H9 (cell line): ENCODE measurements around the gene INSIG1. TPM values are rescaled to one million over a fixed set of nuclear protein-coding genes. Genes with fewer than 3 reads are reported as not detected.

Experiments used
- DNase-seq: peaks from one replicate; pipeline ENCODE4 v3.0.0-alpha.2; 2017
- H2AFZ ChIP-seq: one replicate; pipeline ENCODE4 v1.6.1; 2013; ENCODE audit warnings: mild to moderate bottlenecking, low read length, control low read depth, moderate library complexity
- H2AK5ac ChIP-seq: 2 replicates; pipeline ENCODE4 v1.6.1; 2013; ENCODE audit warnings: low read length, control low read depth, mixed read lengths; ENCODE audit not compliant: insufficient read length
- H2BK120ac ChIP-seq: one replicate; pipeline ENCODE4 v1.6.1; 2013; ENCODE audit warnings: low read depth, mild to moderate bottlenecking, low read length, control low read depth, inconsistent platforms; ENCODE audit not compliant: poor library complexity, severe bottlenecking
- H2BK12ac ChIP-seq: 2 replicates; pipeline ENCODE4 v1.6.1; 2013; ENCODE audit warnings: low read length, control low read depth, mixed read lengths, low read depth; ENCODE audit not compliant: insufficient read length
- H2BK15ac ChIP-seq: 2 replicates; pipeline ENCODE4 v1.6.1; 2013; ENCODE audit warnings: low read depth, low read length, control low read depth
- H2BK20ac ChIP-seq: one replicate; pipeline ENCODE4 v1.6.1; 2013; ENCODE audit warnings: low read depth, mild to moderate bottlenecking, low read length, control low read depth, inconsistent platforms; ENCODE audit not compliant: poor library complexity, severe bottlenecking
- H2BK5ac ChIP-seq: 2 replicates; pipeline ENCODE4 v1.6.1; 2013; ENCODE audit warnings: low read length, control low read depth, mixed read lengths; ENCODE audit not compliant: insufficient read length
- H3K14ac ChIP-seq: 2 replicates; pipeline ENCODE4 v1.6.1; 2013; ENCODE audit warnings: low read length, control low read depth; ENCODE audit not compliant: insufficient read depth
- H3K18ac ChIP-seq: 2 replicates; pipeline ENCODE4 v1.6.1; 2013; ENCODE audit warnings: low read depth, mild to moderate bottlenecking, mixed read lengths, low read length, control low read depth; ENCODE audit not compliant: insufficient read length
- H3K23ac ChIP-seq: 2 replicates; pipeline ENCODE4 v1.6.1; 2013; ENCODE audit warnings: low read length, control low read depth, mixed read lengths, low read depth; ENCODE audit not compliant: insufficient read length
- H3K23me2 ChIP-seq: 2 replicates; pipeline ENCODE4 v1.6.1; 2013; ENCODE audit warnings: low read depth, mild to moderate bottlenecking, mixed read lengths, low read length, control low read depth; ENCODE audit not compliant: insufficient read length, poor library complexity, severe bottlenecking
- H3K27ac ChIP-seq: 2 replicates; pipeline ENCODE4 v1.5.1; 2013; ENCODE audit warnings: low read length, control low read depth, mixed read lengths, low read depth; ENCODE audit not compliant: insufficient read length
- H3K27me3 ChIP-seq: 2 replicates; pipeline ENCODE4 v1.6.1; 2013; ENCODE audit warnings: low read length, control low read depth, inconsistent platforms; ENCODE audit not compliant: insufficient read depth
- H3K4ac ChIP-seq: 2 replicates; pipeline ENCODE4 v1.6.1; 2013; ENCODE audit warnings: low read depth, mild to moderate bottlenecking, control low read depth, inconsistent platforms, low read length, moderate library complexity
- H3K4me1 ChIP-seq: 2 replicates; pipeline ENCODE4 v1.6.1; 2013; ENCODE audit warnings: low read length, control low read depth, inconsistent platforms; ENCODE audit not compliant: insufficient read depth
- H3K4me2 ChIP-seq: 2 replicates; pipeline ENCODE4 v1.6.1; 2013; ENCODE audit warnings: low read length, control low read depth, mixed read lengths; ENCODE audit not compliant: insufficient read length, insufficient read depth
- H3K56ac ChIP-seq: 2 replicates; pipeline ENCODE4 v1.6.1; 2013; ENCODE audit warnings: low read depth, mild to moderate bottlenecking, mixed read lengths, low read length, control low read depth; ENCODE audit not compliant: insufficient read length
- H3K79me1 ChIP-seq: 2 replicates; pipeline ENCODE4 v1.6.1; 2013; ENCODE audit warnings: low read depth, mild to moderate bottlenecking, moderate library complexity, low read length, control low read depth, inconsistent platforms; ENCODE audit not compliant: insufficient read depth, poor library complexity, severe bottlenecking
- H3K79me2 ChIP-seq: 2 replicates; pipeline ENCODE4 v1.6.1; 2013; ENCODE audit warnings: low read length, control low read depth, inconsistent platforms; ENCODE audit not compliant: insufficient read depth
- H3K9ac ChIP-seq: 2 replicates; pipeline ENCODE4 v1.6.1; 2013; ENCODE audit warnings: low read length, control low read depth, mixed read lengths; ENCODE audit not compliant: insufficient read length; ENCODE audit errors: extremely low read depth
- H3K9me3 ChIP-seq: one replicate; pipeline ENCODE4 v1.6.1; 2013; ENCODE audit warnings: low read depth, low read length, inconsistent platforms; ENCODE audit not compliant: control insufficient read depth
- H3T11ph ChIP-seq: one replicate; pipeline ENCODE4 v1.6.1; 2013; ENCODE audit warnings: mild to moderate bottlenecking, low read length, control low read depth, inconsistent platforms
- H4K20me1 ChIP-seq: one replicate; pipeline ENCODE4 v1.6.1; 2013; ENCODE audit not compliant: control insufficient read depth, insufficient read length, insufficient read depth
- H4K5ac ChIP-seq: 2 replicates; pipeline ENCODE4 v1.6.1; 2013; ENCODE audit warnings: low read depth, mild to moderate bottlenecking, mixed read lengths, low read length, control low read depth; ENCODE audit not compliant: insufficient read length
- H4K8ac ChIP-seq: replicated peaks from 2 replicates; pipeline ENCODE4 v1.6.1; 2013; ENCODE audit warnings: low read length, control low read depth, mixed read lengths, low read depth; ENCODE audit not compliant: insufficient read length
- H4K91ac ChIP-seq: 2 replicates; pipeline ENCODE4 v1.6.1; 2013; ENCODE audit warnings: low read depth, mild to moderate bottlenecking, moderate library complexity, mixed read lengths, low read length, control low read depth; ENCODE audit not compliant: insufficient read length
- H3K27ac Mint-ChIP-seq, 3 experiments: 2 replicates in 2 of 3; 3 replicates in 1 of 3; pipeline ENCODE4 v1.8.0; 2020 to 2021; ENCODE audit warnings: mixed read lengths in 3 of 3, mild to moderate bottlenecking in 1 of 3, moderate library complexity in 1 of 3
- H3K27me3 Mint-ChIP-seq: 2 replicates; pipeline ENCODE4 v1.8.0; 2021; ENCODE audit warnings: low read depth, mild to moderate bottlenecking, moderate library complexity, mixed read lengths
- H3K36me3 Mint-ChIP-seq, 3 experiments: 2 replicates in 2 of 3; 3 replicates in 1 of 3; pipeline ENCODE4 v1.8.0; 2020 to 2021; ENCODE audit warnings: low read depth in 3 of 3, mixed read lengths in 3 of 3; ENCODE audit not compliant: insufficient read depth in 1 of 3
- H3K4me1 Mint-ChIP-seq, 2 experiments: 2 replicates each; pipeline ENCODE4 v1.8.0; 2020; ENCODE audit warnings: mixed read lengths in 2 of 2
- H3K4me3 Mint-ChIP-seq, 2 experiments: 2 replicates in 1 of 2; 3 replicates in 1 of 2; pipeline ENCODE4 v1.8.0; 2020 to 2021; ENCODE audit warnings: mild to moderate bottlenecking in 2 of 2, mixed read lengths in 2 of 2, moderate library complexity in 1 of 2
- H3K9me3 Mint-ChIP-seq, 2 experiments: 2 replicates in 1 of 2; 3 replicates in 1 of 2; pipeline ENCODE4 v1.8.0; 2020; ENCODE audit warnings: mild to moderate bottlenecking in 2 of 2, mixed read lengths in 2 of 2, moderate library complexity in 1 of 2
- WGBS: extraction: QIAGEN DNeasy Blood & Tissue Kit; methylation state at CpG from one replicate; pipeline ENCODE4 v1.1.7; 2013; ENCODE audit warnings: missing lambda C conversion rate, low lambda C conversion rate, mixed read lengths; ENCODE audit not compliant: insufficient read length; ENCODE audit errors: extremely low coverage; 5-methylcytosine and 5-hydroxymethylcytosine counted together
- total RNA-seq: library from RNA; stranded (reverse); gene quantifications from 2 replicates; pipeline ENCODE4 v1.2.1, GENCODE V29; 2021
- TF ChIP-seq, protein P1 (sequence below): fragments of 200-600 bp; sonication (generic); conservative IDR thresholded peaks from 3 replicates; pipeline ENCODE4 v1.8.0; 2021; ENCODE audit warnings: antibody characterized with exemption, mild to moderate bottlenecking

The INSIG1 gene
- total RNA-seq, 1 experiment from 2014 or later: 23.3 TPM

DNA sequence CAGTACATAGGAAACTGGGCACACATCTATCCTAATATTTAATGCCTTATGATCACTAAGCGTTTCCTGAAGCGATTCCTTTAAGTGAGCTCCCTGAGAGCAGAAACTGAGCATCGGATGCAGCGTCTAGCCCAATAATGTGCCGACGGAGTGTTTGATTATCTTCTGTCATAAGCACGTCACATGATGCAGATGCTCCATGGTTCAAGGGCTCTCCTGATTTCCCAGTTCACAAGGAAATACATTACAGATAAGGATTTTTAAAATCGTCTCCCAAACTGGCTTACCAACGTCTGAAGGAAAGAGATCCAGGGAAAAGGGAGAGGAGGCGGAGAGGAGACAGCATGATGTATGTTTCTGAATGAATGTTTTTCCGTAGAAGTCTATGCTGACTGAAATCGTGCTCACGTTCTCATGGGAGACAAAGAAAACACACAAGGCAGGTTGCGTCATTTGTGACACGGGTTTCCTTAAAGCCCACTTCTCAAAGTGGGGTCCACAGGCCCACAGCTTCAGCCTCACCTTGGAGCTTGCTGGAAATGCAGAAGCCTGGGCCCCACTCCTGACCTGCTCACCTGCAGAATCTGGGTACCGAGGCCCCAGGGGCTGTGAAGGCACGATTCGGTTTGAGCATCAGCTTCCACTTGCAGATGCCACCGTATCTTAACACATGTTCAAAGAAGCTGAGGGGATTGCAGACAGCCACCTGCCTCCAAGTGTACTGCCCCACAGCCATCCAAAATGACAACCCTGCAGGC, 21.5 kb upstream of the INSIG1 start:
- Histone ChIP-seq H3K27ac (no peak overlapping the region), H3K9me3 (no peaks in the 10 kb centered on the region), H3K23me2 (no peaks in the 10 kb centered on the region), H3K23ac (no peak overlapping the region), H2BK5ac (no peak overlapping the region), H3K4me1 (no peaks in the 10 kb centered on the region), H3K79me2 (no peaks in the 10 kb centered on the region), H2BK20ac (no peak overlapping the region), H3K9ac (no peak overlapping the region), H3K4ac (no peak overlapping the region), H3T11ph (no peak overlapping the region), H2AK5ac (no peak overlapping the region), H3K27me3 (no peaks in the 10 kb centered on the region), H3K18ac (no peak overlapping the region), H4K20me1 (no peaks in the 10 kb centered on the region), H4K8ac (no peak overlapping the region), H2BK120ac (no peak overlapping the region), H3K14ac (no peak overlapping the region), H4K91ac (no peak overlapping the region), H2BK12ac (no peak overlapping the region), H2AFZ (no peak overlapping the region), H4K5ac (no peak overlapping the region), H2BK15ac (no peak overlapping the region), H3K79me1 (no peaks in the 10 kb centered on the region), H3K56ac (no peak overlapping the region), H3K4me2 (no peak overlapping the region)
- Mint-ChIP-seq H3K27me3 (no peaks in the 10 kb centered on the region; the same call in none of the 2 replicates), H3K4me3 (no peak overlapping the region), H3K4me1 (peaks cover 15% of the 10 kb centered on the region in 2 experiments), H3K9me3 (no peaks in the 10 kb centered on the region; a peak in 1 of 5 replicates), H3K27ac (no peak overlapping the region), H3K36me3 (no peaks in the 10 kb centered on the region; a peak in 1 of 7 replicates)
- no peak for DNase-seq
- WGBS: no CpG with 5 or more reads among the region's 19 CpGs
- TF ChIP-seq, protein P1, sequence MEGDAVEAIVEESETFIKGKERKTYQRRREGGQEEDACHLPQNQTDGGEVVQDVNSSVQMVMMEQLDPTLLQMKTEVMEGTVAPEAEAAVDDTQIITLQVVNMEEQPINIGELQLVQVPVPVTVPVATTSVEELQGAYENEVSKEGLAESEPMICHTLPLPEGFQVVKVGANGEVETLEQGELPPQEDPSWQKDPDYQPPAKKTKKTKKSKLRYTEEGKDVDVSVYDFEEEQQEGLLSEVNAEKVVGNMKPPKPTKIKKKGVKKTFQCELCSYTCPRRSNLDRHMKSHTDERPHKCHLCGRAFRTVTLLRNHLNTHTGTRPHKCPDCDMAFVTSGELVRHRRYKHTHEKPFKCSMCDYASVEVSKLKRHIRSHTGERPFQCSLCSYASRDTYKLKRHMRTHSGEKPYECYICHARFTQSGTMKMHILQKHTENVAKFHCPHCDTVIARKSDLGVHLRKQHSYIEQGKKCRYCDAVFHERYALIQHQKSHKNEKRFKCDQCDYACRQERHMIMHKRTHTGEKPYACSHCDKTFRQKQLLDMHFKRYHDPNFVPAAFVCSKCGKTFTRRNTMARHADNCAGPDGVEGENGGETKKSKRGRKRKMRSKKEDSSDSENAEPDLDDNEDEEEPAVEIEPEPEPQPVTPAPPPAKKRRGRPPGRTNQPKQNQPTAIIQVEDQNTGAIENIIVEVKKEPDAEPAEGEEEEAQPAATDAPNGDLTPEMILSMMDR: no peak
